HG02885 (cell line): Measurements from ENCODE around the gene PKN1.
A peak's percentile ranks its signal among the peaks of the same experiment; 100 is the strongest.
"Not testable (repeated sequence)": the region's sequence is repeated elsewhere in the genome, so short reads cannot be mapped to it uniquely, and the experiment has no call there.

ENCODE experiments used
- ATAC-seq: cut with Tn5 transposase; IDR thresholded peaks from one replicate; pipeline ENCODE4 v1.9.1; 2021; ENCODE audit warnings: mild to moderate bottlenecking; ENCODE audit not compliant: unreplicated experiment, poor library complexity

The PKN1 gene

DNA sequence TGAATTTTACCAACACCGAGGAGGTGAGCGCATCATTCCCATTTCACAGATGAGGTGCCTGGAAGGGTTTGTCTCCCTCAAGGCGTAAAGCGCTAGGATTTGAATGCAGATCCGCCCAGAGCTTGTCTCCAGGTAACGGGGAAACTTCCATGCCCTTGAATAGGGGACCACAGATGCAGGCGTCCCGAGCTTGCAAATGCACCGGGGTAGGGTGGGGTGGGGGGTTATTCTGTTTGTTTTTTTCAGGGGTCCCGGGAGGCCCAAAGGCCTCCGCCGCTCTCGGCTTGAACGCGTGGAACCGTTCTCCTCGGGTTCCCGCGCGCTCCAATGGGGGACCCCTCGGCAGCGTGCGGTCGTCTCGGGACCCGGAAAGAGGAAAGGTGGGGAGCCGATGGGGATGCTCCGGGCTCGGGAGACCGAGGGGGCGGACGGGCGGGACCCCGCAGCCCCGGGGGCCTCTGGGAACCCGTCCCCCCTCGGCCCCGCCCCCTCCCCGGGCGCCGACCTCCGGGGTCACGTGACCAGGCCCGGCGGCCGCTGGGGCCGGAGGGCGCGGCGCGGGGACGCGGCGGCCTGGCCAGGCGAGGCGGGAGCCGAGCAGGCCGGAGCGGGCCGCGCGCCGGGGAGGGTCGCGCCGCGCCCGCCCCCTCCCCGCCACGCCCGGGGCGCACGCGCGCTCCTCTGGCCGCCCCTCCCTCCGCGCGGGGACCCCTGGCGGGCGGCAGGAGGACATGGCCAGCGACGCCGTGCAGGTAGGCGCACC, at the start of gene PKN1:
Gene PKN1 (plus strand): TSS at position 516 of the 763 bp plus-strand sequence. CDS start 216 bp downstream, at position 732.
- ATAC-seq = peak; percentile 65

GRCh38 chr19:14383661-14384555, 49.2 kb upstream of the PKN1 start:
- no peak for ATAC-seq

- no peak for ATAC-seq
These were observed 47.6 kb upstream of the PKN1 start for GRCh38 chr19:14385492-14385891.

DNA sequence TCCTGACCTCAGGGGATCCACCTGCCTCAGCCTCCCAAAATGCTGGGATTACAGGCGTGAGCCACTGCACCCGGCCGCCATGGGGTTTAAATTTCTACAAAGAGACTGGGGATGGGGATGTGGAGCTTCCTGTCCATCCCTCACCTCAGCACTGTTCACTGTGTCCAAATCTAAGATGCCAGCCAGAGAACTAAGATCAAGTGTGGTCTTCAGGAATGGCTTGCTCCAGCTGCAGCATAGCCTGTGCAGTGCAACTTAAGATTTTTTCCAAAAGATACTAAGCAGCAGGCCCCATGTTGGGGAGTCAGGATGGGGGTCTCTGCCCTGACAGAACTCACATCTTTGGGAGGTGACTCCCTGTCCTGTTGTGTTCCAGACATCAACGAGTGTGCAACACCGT, 42.6 kb upstream of the PKN1 start:
- ATAC-seq = no peak

DNA sequence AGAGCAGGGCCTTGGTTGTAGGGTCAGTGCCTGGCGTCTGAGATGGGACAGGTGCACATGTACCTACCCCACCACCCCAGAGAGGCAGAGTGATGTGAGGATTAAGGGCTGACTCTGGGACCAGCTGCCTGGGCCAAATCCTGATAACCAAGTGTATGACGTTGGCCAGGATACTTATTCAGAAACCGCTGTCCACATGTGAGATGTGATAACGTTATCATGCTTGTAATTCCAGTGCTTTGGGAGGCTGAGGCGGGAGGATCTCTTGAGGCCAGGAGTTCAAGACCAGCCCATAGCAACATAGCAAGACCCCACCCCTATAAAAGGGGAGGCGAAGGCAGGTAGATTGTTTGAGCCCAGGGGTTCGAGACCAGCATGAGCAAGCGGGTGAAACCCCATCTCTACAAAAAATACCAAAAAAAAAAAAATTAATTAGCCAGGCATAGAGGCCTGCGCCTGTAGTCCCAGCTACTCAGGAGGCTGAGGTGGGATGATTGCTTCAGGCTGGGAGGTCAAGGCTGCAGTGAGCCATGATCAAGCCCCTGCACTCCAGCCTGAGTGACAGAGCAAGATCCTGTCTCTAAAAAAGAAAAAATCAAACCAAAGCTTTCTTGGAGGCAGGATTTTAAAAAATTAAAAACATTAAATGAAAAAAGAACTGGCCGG, 41.8 kb upstream of the PKN1 start:
- ATAC-seq = no peak

- no peak for ATAC-seq
These were observed 39.8 kb upstream of the PKN1 start for GRCh38 chr19:14393329-14393728.

DNA sequence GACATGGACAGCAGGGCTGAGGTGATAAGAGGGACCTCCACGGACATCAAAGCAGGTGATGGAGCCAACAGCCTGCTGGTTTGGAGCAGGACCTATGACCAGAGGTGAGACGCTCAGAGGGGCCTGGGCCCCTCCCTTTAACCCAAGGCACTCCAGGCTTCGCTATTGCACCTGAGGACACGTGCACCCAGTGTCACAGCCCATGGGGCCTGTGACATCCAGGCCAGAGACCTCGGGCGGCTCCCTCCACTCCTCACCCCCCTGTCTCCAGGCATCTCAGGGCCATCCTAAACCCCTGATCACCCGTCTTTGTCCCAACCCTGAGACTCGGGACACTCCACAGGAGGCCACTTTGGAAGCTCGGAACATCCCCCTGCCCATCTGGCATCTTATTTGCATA, 38.9 kb upstream of the PKN1 start:
- no peak for ATAC-seq

- ATAC-seq = no peak
These were observed 37.8 kb upstream of the PKN1 start for GRCh38 chr19:14395262-14395661.

GRCh38 chr19:14395710-14396336, 37.3 kb upstream of the PKN1 start:
- ATAC-seq = no peak

GRCh38 chr19:14396730-14397129, 36.4 kb upstream of the PKN1 start:
- ATAC-seq = not testable (repeated sequence)

GRCh38 chr19:14397168-14397567, 35.9 kb upstream of the PKN1 start:
- not testable (repeated sequence) for ATAC-seq

DNA sequence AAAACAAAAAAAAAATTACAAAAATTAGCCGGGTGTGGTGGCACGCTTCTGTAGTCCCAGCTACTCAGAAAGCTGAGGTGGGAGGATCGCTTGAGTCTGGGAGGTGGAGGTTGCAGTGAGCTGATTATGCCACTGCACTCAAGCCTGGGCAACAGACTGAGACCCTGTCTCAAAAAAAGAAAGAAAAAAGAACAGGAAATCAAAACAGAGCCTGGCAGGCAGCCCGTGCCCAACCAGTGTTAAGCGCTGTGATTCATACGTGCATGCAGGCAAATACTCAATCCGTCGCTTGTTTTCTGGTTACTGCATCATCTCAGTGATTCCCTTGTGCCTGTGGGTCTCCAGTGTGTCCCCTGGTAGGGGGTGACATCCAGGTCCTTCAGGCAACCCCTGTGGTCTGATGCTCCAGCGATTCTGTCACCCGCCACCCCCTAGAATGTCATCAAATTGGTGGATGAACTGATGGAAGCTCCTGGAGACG, 32.1 kb upstream of the PKN1 start:
- no peak for ATAC-seq

GRCh38 chr19:14401468-14402195, 31.5 kb upstream of the PKN1 start:
- ATAC-seq = no peak

GRCh38 chr19:14402332-14403144, 30.6 kb upstream of the PKN1 start:
- no peak for ATAC-seq

DNA sequence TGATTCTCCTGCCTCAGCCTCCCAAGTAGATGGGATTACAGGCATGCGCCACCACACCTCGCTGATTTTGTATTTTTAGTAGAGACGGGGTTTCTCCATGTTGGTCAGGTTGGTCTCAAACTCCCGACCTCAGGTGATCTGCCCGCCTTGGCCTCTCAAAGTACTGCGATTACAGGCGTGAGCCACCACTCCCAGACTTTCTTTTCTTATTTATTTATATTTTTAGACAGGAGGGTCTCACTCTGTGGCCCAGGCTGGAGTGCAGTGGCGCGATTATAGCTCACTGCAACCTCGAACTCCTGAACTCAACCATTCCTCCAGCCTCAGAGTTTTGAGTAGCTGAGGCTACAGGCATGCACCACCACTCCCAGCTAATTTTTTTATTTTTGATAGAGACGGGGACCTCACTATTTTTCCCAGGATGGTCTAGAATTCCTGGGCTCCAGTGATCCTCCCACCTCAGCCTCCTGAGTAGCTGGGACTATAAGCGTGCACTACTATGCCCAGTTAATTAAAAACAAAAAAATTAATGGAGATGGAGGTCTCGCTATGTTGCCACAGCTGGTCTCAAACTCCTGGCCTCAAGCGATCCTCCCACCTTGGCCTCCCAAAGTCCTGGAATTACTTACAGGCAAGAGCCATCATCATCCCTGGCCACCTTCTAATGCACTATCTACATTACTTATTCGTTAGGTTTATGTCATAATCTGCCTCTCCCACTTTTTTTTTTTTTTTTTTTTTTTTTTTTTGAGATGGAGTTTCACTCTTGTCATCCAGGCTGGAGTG, 29.8 kb upstream of the PKN1 start:
- not testable (repeated sequence) for ATAC-seq

DNA sequence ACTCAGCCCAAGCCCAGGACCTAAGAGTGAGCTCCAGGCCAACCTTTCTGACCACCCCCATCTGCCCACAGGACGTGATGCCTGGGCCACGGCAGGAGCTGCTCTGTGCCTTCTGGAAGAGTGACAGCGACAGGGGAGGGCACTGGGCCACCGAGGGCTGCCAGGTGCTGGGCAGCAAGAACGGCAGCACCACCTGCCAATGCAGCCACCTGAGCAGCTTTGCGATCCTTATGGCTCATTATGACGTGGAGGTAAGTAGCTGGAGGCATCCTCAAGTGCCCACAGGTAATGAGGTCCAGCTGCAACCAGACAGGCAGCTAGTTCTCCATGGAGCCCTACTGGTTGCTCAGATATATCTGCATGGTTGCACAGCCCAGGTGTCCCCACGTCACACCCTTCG, 28.8 kb upstream of the PKN1 start:
- ATAC-seq = no peak

DNA sequence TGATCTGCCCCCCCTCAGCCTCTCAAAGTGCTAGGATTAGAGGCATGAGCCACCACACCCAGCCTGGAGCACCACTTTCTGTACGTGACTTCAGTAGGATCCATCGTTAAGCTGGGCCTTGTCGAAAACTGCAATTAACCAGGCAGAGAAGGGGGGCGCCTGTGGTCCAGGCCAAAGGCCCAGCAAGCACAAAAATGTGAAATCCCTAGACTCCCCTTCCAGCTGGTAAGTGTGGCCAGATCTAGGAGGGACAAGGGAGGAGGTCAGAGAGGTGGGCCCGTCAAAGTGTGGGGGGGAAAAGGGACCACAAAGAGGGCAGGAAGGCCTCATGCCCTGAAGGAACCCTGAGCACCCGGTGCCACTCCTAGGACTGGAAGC, 27.7 kb upstream of the PKN1 start:
- ATAC-seq = no peak
